ENCODE data around the gene MT1G.
"Not testable (repeated sequence)": the region's sequence is repeated elsewhere in the genome, so short reads cannot be mapped to it uniquely, and the experiment has no call there.

The MT1G gene

GRCh38 chr16:56667581-56668571, at the start of gene MT1G:
MT1G (minus strand) TSS chr16:56668065; CDS start chr16:56667993, 72 bp downstream.
- TF ChIP-seq CTCF (IDR thresholded peaks at IDR 0.05; ENCODE audit: low read depth, low read length), result no peak

GRCh38 chr16:56717532-56717931, 49.7 kb upstream of the MT1G start:
- not testable (repeated sequence) for H3K4me3 ChIP-seq (ENCODE audit: low read depth, low read length)

More at GRCh38 chr16:56667581-56668571, at the start of gene MT1G:
- H3K4me3 ChIP-seq (ENCODE audit: low read depth, low read length), result no peak within 1 kb of the TSS

- no peak overlapping the region for H3K4me3 ChIP-seq (ENCODE audit: low read depth, low read length)
- TF ChIP-seq CTCF (IDR thresholded peaks at IDR 0.05; ENCODE audit: low read depth, low read length), result no peak
These were observed 48.9 kb upstream of the MT1G start for GRCh38 chr16:56716761-56717160.

- H3K4me3 ChIP-seq (ENCODE audit: low read depth, low read length), result no peak overlapping the region
These were observed 47.3 kb upstream of the MT1G start for GRCh38 chr16:56715126-56715525.

GRCh38 chr16:56713794-56714193, 45.9 kb upstream of the MT1G start:
- no peak for TF ChIP-seq CTCF (IDR thresholded peaks at IDR 0.05; ENCODE audit: low read depth, low read length)
- H3K4me3 ChIP-seq (ENCODE audit: low read depth, low read length), result no peak overlapping the region

More at GRCh38 chr16:56715126-56715525, 47.3 kb upstream of the MT1G start:
- no peak for TF ChIP-seq CTCF (IDR thresholded peaks at IDR 0.05; ENCODE audit: low read depth, low read length)

- no peak overlapping the region for H3K4me3 ChIP-seq (ENCODE audit: low read depth, low read length)
- TF ChIP-seq CTCF (IDR thresholded peaks at IDR 0.05; ENCODE audit: low read depth, low read length), result no peak
These were observed 44.0 kb upstream of the MT1G start for GRCh38 chr16:56711862-56712261.

GRCh38 chr16:56710181-56710737, 42.4 kb upstream of the MT1G start:
- no peak for TF ChIP-seq CTCF (IDR thresholded peaks at IDR 0.05; ENCODE audit: low read depth, low read length)
- H3K4me3 ChIP-seq (ENCODE audit: low read depth, low read length), result no peak overlapping the region
